DND-41 (cell line): ENCODE measurements around the gene INPP5A.

Source experiments
- EZH2 ChIP-seq: IDR thresholded peaks from 3 replicates; pipeline ENCODE4 v1.6.1; 2012; ENCODE audit warnings: borderline replicate concordance, low read depth, mild to moderate bottlenecking, moderate library complexity, low read length, inconsistent platforms; ENCODE audit not compliant: severe bottlenecking
- TF ChIP-seq, protein P1 (sequence below): IDR thresholded peaks from 2 replicates; pipeline ENCODE4 v1.5.1; 2012; ENCODE audit warnings: borderline replicate concordance, low read length, moderate library complexity, mild to moderate bottlenecking; ENCODE audit not compliant: poor library complexity, severe bottlenecking; ENCODE audit errors: extremely low read depth

GRCh38 chr10:132589015-132589414, 51.4 kb downstream of the INPP5A start:
- TF ChIP-seq, protein P1, sequence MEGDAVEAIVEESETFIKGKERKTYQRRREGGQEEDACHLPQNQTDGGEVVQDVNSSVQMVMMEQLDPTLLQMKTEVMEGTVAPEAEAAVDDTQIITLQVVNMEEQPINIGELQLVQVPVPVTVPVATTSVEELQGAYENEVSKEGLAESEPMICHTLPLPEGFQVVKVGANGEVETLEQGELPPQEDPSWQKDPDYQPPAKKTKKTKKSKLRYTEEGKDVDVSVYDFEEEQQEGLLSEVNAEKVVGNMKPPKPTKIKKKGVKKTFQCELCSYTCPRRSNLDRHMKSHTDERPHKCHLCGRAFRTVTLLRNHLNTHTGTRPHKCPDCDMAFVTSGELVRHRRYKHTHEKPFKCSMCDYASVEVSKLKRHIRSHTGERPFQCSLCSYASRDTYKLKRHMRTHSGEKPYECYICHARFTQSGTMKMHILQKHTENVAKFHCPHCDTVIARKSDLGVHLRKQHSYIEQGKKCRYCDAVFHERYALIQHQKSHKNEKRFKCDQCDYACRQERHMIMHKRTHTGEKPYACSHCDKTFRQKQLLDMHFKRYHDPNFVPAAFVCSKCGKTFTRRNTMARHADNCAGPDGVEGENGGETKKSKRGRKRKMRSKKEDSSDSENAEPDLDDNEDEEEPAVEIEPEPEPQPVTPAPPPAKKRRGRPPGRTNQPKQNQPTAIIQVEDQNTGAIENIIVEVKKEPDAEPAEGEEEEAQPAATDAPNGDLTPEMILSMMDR = no peak
- no peak for TF ChIP-seq EZH2
